Sigmoid colon (tissue), 7 donors: ENCODE data around the gene ADGRF1. TPM values are rescaled to one million over a fixed set of nuclear protein-coding genes. Genes with fewer than 3 reads are reported as not detected.

Source experiments
- DNase-seq: peaks from one replicate; pipeline ENCODE4 v3.0.0-alpha.2; 2019
- H3K27ac ChIP-seq, 4 donors: fragments of 200-600 bp; sonication (generic); one replicate each; pipeline ENCODE4 v1.5.1; 2016 to 2019; ENCODE audit warnings: mild to moderate bottlenecking in 1 of 4
- H3K27me3 ChIP-seq, 3 donors: fragments of 200-600 bp; sonication (generic); one replicate each; pipeline ENCODE4 v1.5.1; 2019; ENCODE audit warnings: mild to moderate bottlenecking in 1 of 3
- H3K36me3 ChIP-seq, 4 donors: fragments of 200-600 bp; sonication (generic); one replicate each; pipeline ENCODE4 v1.5.1; 2016 to 2019
- H3K4me1 ChIP-seq, 4 donors: fragments of 200-600 bp; sonication (generic); one replicate each; pipeline ENCODE4 v1.5.1; 2017 to 2019
- H3K4me3 ChIP-seq, 4 donors: fragments of 200-600 bp; sonication (generic); one replicate each; pipeline ENCODE4 v1.5.1; 2017 to 2019; ENCODE audit warnings: mild to moderate bottlenecking in 2 of 4, moderate library complexity in 1 of 4
- H3K9me3 ChIP-seq, 4 donors: fragments of 200-600 bp in 3 of 4; sonication (generic) in 3 of 4; one replicate each; pipeline versions ENCODE4 v1.5.1 to v1.6.1; 2013 to 2019
- CTCF ChIP-seq, 4 experiments: fragments of 450-650 bp in 3 of 4; fragments of 200-600 bp in 1 of 4; IDR thresholded peaks; one replicate each; pipeline ENCODE4 v1.5.1; 2016 to 2019; ENCODE audit warnings: antibody characterized with exemption in 4 of 4, mild to moderate bottlenecking in 3 of 4, moderate library complexity in 2 of 4
- EP300 ChIP-seq, 4 donors: sonication (generic); formaldehyde crosslinking; IDR thresholded peaks; one replicate each; pipeline ENCODE4 v1.6.1; 2017; ENCODE audit warnings: antibody characterized with exemption in 4 of 4
- POLR2A ChIP-seq, 2 donors: fragments of 450-650 bp; IDR thresholded peaks; one replicate each; pipeline ENCODE4 v1.6.1; 2016; ENCODE audit warnings: antibody characterized with exemption in 2 of 2, mild to moderate bottlenecking in 2 of 2, moderate library complexity in 2 of 2
- POLR2AphosphoS5 ChIP-seq, 4 donors: sonication (generic); formaldehyde crosslinking; IDR thresholded peaks; one replicate each; pipeline ENCODE4 v1.6.1; 2017; ENCODE audit warnings: antibody characterized with exemption in 4 of 4
- WGBS, 2 donors: extraction: QIAGEN DNeasy Blood & Tissue Kit; methylation state at CpG; one replicate each; pipeline ENCODE4 v1.1.7; 2013; 5-methylcytosine and 5-hydroxymethylcytosine counted together
- intact Hi-C: fragments of 100-400 bp; cut with DNase I; formaldehyde crosslinking; loops from one replicate; pipeline ENCODE4 v1.15.1; 2023
- polyA plus RNA-seq, 3 donors: library from polyadenylated mRNA; stranded (reverse); fragments of 200-250 nt; gene quantifications; one replicate each; pipeline ENCODE4 v1.2.3, GENCODE V29; 2013
- total RNA-seq, 4 donors: library from RNA; depleted of rRNA; stranded (reverse); fragments of >200 nt; gene quantifications; one replicate each; pipeline ENCODE4 v1.1.0, GENCODE V29; 2016
- donor health status: healthy with polysubstance abuse.
- donor health status: Bipolar disorder and iron deficiency.
- donor health status: healthy.

ADGRF1 gene
- total and polyA plus RNA-seq, 7 donors: 0.46 to 1.0 TPM; not detected in 5

GRCh38 chr6:46959419-46959818 lies 82.7 kb downstream of the ADGRF1 start:
- Histone ChIP-seq H3K4me1 (no peaks in the 10 kb centered on the region), H3K27ac (no peak overlapping the region), H3K9me3 (no peaks in the 10 kb centered on the region), H3K36me3 (no peaks in the 10 kb centered on the region), H3K4me3 (no peak overlapping the region), H3K27me3 (no peaks in the 10 kb centered on the region)
- TF ChIP-seq CTCF (IDR thresholded peaks at IDR 0.05) (no peak), EP300 (IDR thresholded peaks at IDR 0.05) (no peak)
- intact Hi-C loops: no loop called here
- no peak for DNase-seq

- no peak overlapping the region for H3K27ac ChIP-seq
- WGBS, 2 donors: 94 to 97% methylated on average over 6 of the region's 6 CpGs
- intact Hi-C loops: no loop called here
- no peak for DNase-seq
- H3K4me3 ChIP-seq: no peak overlapping the region
- no peaks in the 10 kb centered on the region for H3K9me3 ChIP-seq
- TF ChIP-seq CTCF (IDR thresholded peaks at IDR 0.05): no peak
- no peak for TF ChIP-seq EP300 (IDR thresholded peaks at IDR 0.05)
- no peak for TF ChIP-seq POLR2A (IDR thresholded peaks at IDR 0.05)
- TF ChIP-seq POLR2AphosphoS5 (IDR thresholded peaks at IDR 0.05): no peak
- no peaks in the 10 kb centered on the region for H3K27me3 ChIP-seq
- H3K36me3 ChIP-seq: no peaks in the 10 kb centered on the region
- no peaks in the 10 kb centered on the region for H3K4me1 ChIP-seq
Measured at GRCh38 chr6:46956409-46956808, 85.7 kb downstream of the ADGRF1 start.

GRCh38 chr6:46954837-46955451 lies 87.2 kb downstream of the ADGRF1 start:
- Histone ChIP-seq H3K9me3 (no peaks in the 10 kb centered on the region), H3K27me3 (no peaks in the 10 kb centered on the region), H3K36me3 (no peaks in the 10 kb centered on the region), H3K4me3 (no peak overlapping the region), H3K27ac (peak overlapping the region in 1 of 4 donors; percentile 12), H3K4me1 (no peaks in the 10 kb centered on the region)
- TF ChIP-seq EP300 (IDR thresholded peaks at IDR 0.05): no peak
- no peak for TF ChIP-seq POLR2AphosphoS5 (IDR thresholded peaks at IDR 0.05)
- no peak for TF ChIP-seq CTCF (IDR thresholded peaks at IDR 0.05)
- TF ChIP-seq POLR2A (IDR thresholded peaks at IDR 0.05): no peak
- WGBS, 2 donors: 72 to 75% methylated on average over 4 of the region's 4 CpGs
- DNase-seq: no peak
- intact Hi-C loops: no loop called here

- Histone ChIP-seq H3K4me3 (no peak overlapping the region), H3K27ac (no peak overlapping the region), H3K4me1 (no peaks in the 10 kb centered on the region), H3K27me3 (no peaks in the 10 kb centered on the region), H3K36me3 (no peaks in the 10 kb centered on the region), H3K9me3 (no peaks in the 10 kb centered on the region)
- TF ChIP-seq CTCF (IDR thresholded peaks at IDR 0.05) (no peak), POLR2AphosphoS5 (IDR thresholded peaks at IDR 0.05) (no peak), POLR2A (IDR thresholded peaks at IDR 0.05) (no peak), EP300 (IDR thresholded peaks at IDR 0.05) (no peak)
- intact Hi-C loops: no loop called here
- 88 to 89% methylated on average over 4 of the region's 4 CpGs for WGBS, 2 donors
- DNase-seq: no peak
Measured at GRCh38 chr6:46953921-46954320, 88.2 kb downstream of the ADGRF1 start.

GRCh38 chr6:46949632-46950280 lies 92.4 kb downstream of the ADGRF1 start:
- intact Hi-C loops: no loop called here
- WGBS, 2 donors: 16 to 62% methylated on average over 8 of the region's 8 CpGs
- Histone ChIP-seq H3K9me3 (no peaks in the 10 kb centered on the region), H3K27me3 (no peaks in the 10 kb centered on the region), H3K4me1 (no peaks in the 10 kb centered on the region), H3K27ac (peak overlapping the region in 2 of 4 donors; percentile 27 to 56), H3K36me3 (no peaks in the 10 kb centered on the region), H3K4me3 (no peak overlapping the region)
- peak; percentile 71 for DNase-seq
- TF ChIP-seq CTCF (IDR thresholded peaks at IDR 0.05) (no peak), POLR2AphosphoS5 (IDR thresholded peaks at IDR 0.05) (no peak), EP300 (IDR thresholded peaks at IDR 0.05) (no peak)
